ENCODE data around the gene SMARCA2.

DNA sequence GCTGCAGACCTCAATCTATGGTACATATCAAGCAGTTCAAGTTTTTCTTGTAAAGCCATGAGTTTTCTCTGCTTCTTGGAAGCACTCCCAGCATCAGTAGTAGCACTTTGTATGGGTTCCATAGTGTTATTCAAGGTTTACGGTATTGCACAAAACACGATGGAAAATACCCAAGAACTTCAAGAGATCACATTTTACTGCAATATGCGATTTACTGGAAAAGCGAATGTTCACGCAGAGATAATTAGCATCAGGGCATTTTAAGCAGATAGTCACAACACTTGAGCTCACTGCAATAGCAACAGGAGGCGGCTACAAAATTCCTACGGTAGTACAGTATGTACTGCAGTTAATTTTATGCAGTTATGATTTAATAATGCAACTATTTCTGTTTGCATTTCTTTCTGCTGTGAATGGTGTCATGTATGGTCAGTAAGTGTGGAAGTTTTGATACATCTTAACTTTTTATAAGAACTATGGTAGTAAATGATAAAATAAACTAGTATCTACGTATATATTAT is 200.8 kb downstream of the SMARCA2 start:
- TF ChIP-seq CTCF (IDR thresholded peaks at IDR 0.05) (no peak), EZH2 (IDR thresholded peaks at IDR 0.05) (no peak), EZH2phosphoT487 (IDR thresholded peaks at IDR 0.05) (no peak)
